Psoas muscle (tissue), 8 donors: ENCODE results near the gene UMPS. TPM values are rescaled to one million over a fixed set of nuclear protein-coding genes. Genes with fewer than 3 reads are reported as not detected.

Source experiments
- ATAC-seq, 4 donors: fragments of 200-7000 bp; cut with Tn5 transposase; one replicate each; pipeline ENCODE4 v1.9.1; 2020; ENCODE audit warnings: moderate library complexity in 3 of 4, mild to moderate bottlenecking in 2 of 4
- DNase-seq, 2 donors: peaks; one replicate each; pipeline ENCODE4 v3.0.0-alpha.2; 2020
- H3K27ac ChIP-seq: fragments of 200-600 bp; one replicate; pipeline ENCODE4 v1.8.0; 2022
- H3K27me3 ChIP-seq, 3 donors: fragments of 200-600 bp in 1 of 3; one replicate each; pipeline versions ENCODE4 v1.6.1 to v1.8.0; 2013 to 2022; ENCODE audit warnings: low read length in 2 of 3, mild to moderate bottlenecking in 2 of 3, moderate library complexity in 1 of 3; ENCODE audit not compliant: insufficient read depth in 3 of 3
- H3K36me3 ChIP-seq, 2 donors: fragments of 200-600 bp in 1 of 2; one replicate each; pipeline versions ENCODE4 v1.6.1 to v1.8.0; 2013 to 2022; ENCODE audit warnings: low read depth in 1 of 2, mild to moderate bottlenecking in 1 of 2, moderate library complexity in 1 of 2; ENCODE audit not compliant: insufficient read depth in 1 of 2
- H3K4me1 ChIP-seq: fragments of 200-600 bp; one replicate; pipeline ENCODE4 v1.8.0; 2022
- H3K4me3 ChIP-seq: fragments of 200-600 bp; one replicate; pipeline ENCODE4 v1.8.0; 2022; ENCODE audit warnings: mild to moderate bottlenecking
- H3K9me3 ChIP-seq: fragments of 200-600 bp; one replicate; pipeline ENCODE4 v1.8.0; 2022
- WGBS, 3 donors: extraction: QIAGEN DNeasy Blood & Tissue Kit; methylation state at CpG; one replicate each; pipeline versions ENCODE4 v1.1.6 to v1.1.7; 2013; 5-methylcytosine and 5-hydroxymethylcytosine counted together
- intact Hi-C, 2 donors: fragments of 100-400 bp; cut with DNase I; formaldehyde crosslinking; loops; one replicate each; pipeline versions ENCODE4 v1.11.0 to v1.14.2; 2022
- polyA plus RNA-seq, 3 donors: library from polyadenylated mRNA; stranded (reverse); fragments of 200-250 nt; gene quantifications; one replicate each; pipeline ENCODE4 v1.2.3, GENCODE V29; 2013
- total RNA-seq, 4 donors: library from RNA; stranded (reverse); fragmentation: NEBNext Ultra II Directional in 2 of 4; extraction: Animal tissue kit (Norgen Biotek cat#: 25700) in 2 of 4; gene quantifications; one replicate each; pipeline versions ENCODE4 v1.2.1 to v1.2.4, GENCODE V29; 2021 to 2023
- TF ChIP-seq, protein P1 (sequence below): fragments of 200-600 bp; IDR thresholded peaks from one replicate; pipeline ENCODE4 v1.8.0; 2022; ENCODE audit warnings: antibody characterized with exemption
- donor health status: healthy with polysubstance abuse.
- donor health status: DM: no; HTN: no; CAD: no; lungs with moderate emphysema.
- donor health status: Bipolar disorder and iron deficiency.
- donor health status: healthy.
- donor health status: DM: yes; HTN: yes; CAD: no.
- donor health status: DM: no; HTN: no; CAD: no.
- donor health status: DM: no; HTN: no; CAD: no.
- donor health status: DM: yes; HTN: yes; CAD: no.

The UMPS gene
- total and polyA plus RNA-seq, 7 donors: 3.6 to 9.2 (median 6.5) TPM

DNA sequence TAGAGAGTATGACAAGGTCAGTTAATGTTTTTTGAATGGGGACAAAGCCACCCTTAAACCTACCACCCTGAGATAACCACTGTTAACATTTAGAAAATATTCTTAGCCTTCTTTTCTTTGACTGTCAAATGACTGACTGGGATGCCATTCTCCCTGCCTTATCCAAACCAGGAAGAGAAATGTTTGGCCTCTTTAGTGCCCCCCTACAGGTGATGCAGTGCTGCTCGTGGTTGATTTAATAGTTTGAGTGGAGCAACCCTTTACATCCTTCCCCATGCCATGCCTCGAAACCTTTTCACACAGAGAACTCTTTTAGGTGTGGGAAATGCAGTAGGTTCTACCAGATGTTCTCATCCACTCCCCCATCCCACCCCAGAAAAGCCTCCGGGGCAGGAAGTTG is 38.7 kb upstream of the UMPS start:
- ATAC-seq (no peak), DNase-seq (no peak)
- no peaks in the 10 kb centered on the region for H3K27me3 ChIP-seq
- peaks cover 4% of the 10 kb centered on the region for H3K4me1 ChIP-seq
- H3K27ac ChIP-seq: no peak overlapping the region
- peaks cover 0 to 9% of the 10 kb centered on the region in 2 donors for H3K36me3 ChIP-seq
- no peak overlapping the region for H3K4me3 ChIP-seq
- TF ChIP-seq, protein P1, sequence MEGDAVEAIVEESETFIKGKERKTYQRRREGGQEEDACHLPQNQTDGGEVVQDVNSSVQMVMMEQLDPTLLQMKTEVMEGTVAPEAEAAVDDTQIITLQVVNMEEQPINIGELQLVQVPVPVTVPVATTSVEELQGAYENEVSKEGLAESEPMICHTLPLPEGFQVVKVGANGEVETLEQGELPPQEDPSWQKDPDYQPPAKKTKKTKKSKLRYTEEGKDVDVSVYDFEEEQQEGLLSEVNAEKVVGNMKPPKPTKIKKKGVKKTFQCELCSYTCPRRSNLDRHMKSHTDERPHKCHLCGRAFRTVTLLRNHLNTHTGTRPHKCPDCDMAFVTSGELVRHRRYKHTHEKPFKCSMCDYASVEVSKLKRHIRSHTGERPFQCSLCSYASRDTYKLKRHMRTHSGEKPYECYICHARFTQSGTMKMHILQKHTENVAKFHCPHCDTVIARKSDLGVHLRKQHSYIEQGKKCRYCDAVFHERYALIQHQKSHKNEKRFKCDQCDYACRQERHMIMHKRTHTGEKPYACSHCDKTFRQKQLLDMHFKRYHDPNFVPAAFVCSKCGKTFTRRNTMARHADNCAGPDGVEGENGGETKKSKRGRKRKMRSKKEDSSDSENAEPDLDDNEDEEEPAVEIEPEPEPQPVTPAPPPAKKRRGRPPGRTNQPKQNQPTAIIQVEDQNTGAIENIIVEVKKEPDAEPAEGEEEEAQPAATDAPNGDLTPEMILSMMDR: no peak
- 53 to 63% (median 61%) methylated on average over 3 of the region's 3 CpGs for WGBS, 3 donors
- intact Hi-C loops: no loop called here
- H3K9me3 ChIP-seq: no peaks in the 10 kb centered on the region

DNA sequence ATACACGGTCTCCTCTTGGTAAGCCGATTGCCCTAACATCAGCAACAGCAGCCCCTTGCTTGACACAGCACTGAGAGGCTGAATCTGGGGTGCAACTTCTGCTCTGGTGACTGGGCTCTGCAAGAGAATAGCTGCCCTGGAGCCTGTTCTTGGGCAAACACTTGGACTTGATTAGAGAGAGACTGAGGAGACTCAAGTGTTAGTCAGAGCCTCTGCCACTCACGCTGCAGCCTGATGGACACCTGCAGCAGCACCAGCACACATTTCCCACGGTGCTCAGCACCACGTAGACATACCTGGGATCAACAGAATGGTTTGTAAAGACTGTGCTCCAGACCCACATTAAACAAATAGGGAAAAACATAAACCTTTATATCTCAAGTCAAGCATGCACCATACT is 35.8 kb upstream of the UMPS start:
- DNase-seq: no peak
- intact Hi-C loops: no loop called here
- no peaks in the 10 kb centered on the region for H3K4me1 ChIP-seq

DNA sequence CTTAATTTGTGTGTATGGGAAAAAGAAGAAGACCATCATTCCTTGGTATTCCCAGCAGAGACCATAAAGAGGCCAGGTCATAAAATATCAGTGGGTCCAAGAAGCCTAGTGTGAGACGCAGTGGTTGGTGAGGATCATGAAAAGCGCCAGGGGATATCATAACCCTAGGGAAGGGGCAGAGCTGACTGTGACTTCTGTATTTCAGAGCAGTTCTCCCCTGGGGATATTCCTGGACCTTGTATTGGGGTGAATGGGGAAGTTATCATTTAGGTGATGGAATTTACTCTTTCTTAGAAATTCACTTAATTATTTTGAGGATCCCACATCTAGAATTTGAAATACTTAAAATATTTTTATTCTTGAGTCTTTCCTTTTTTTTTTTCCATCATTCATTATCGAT is 34.9 kb upstream of the UMPS start:
- intact Hi-C loops: no loop called here
- 88 to 93% (median 90%) methylated on average over 3 of the region's 3 CpGs for WGBS, 3 donors
- DNase-seq: no peak
- TF ChIP-seq, protein P1: no peak
- Histone ChIP-seq H3K4me3 (no peak overlapping the region), H3K36me3 (peaks cover 0 to 28% of the 10 kb centered on the region in 2 donors), H3K27me3 (no peaks in the 10 kb centered on the region), H3K4me1 (no peaks in the 10 kb centered on the region), H3K9me3 (no peaks in the 10 kb centered on the region), H3K27ac (no peak overlapping the region)
- ATAC-seq: no peak

More for the DNA sequence above, 35.8 kb upstream of the UMPS start:
- Histone ChIP-seq H3K9me3 (no peaks in the 10 kb centered on the region), H3K36me3 (peaks cover 0 to 28% of the 10 kb centered on the region in 2 donors), H3K27ac (no peak overlapping the region), H3K4me3 (no peak overlapping the region), H3K27me3 (no peaks in the 10 kb centered on the region)
- no peak for ATAC-seq
- TF ChIP-seq, protein P1: no peak
- WGBS, 3 donors: 85 to 90% (median 88%) methylated on average over 5 of the region's 5 CpGs

DNA sequence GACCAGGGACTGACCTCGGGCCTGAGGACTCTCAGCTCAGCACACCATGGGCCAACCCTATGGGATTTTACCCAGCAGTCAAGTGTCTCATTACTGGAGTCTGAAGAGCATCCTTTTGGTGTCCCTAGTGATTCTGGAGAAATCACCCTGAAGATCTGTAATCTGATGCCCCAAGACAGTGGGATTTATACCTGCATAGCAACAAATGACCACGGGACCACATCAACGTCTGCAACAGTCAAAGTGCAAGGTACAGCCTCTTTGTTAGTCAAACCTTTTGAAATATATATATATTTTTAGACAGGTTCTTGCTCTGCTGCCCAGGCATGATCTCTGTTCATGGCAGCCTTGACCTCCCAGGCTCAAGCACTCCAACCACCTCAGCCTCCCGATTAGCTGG is 34.2 kb upstream of the UMPS start:
- DNase-seq: no peak
- no peak overlapping the region for H3K27ac ChIP-seq
- H3K36me3 ChIP-seq: peaks cover 0 to 28% of the 10 kb centered on the region in 2 donors
- no peak overlapping the region for H3K4me3 ChIP-seq
- H3K4me1 ChIP-seq: no peaks in the 10 kb centered on the region
- H3K9me3 ChIP-seq: no peaks in the 10 kb centered on the region
- ATAC-seq: no peak
- 86 to 92% (median 90%) methylated on average over 4 of the region's 4 CpGs for WGBS, 3 donors
- intact Hi-C loops: no loop called here
- H3K27me3 ChIP-seq: no peaks in the 10 kb centered on the region
- TF ChIP-seq, protein P1: no peak

DNA sequence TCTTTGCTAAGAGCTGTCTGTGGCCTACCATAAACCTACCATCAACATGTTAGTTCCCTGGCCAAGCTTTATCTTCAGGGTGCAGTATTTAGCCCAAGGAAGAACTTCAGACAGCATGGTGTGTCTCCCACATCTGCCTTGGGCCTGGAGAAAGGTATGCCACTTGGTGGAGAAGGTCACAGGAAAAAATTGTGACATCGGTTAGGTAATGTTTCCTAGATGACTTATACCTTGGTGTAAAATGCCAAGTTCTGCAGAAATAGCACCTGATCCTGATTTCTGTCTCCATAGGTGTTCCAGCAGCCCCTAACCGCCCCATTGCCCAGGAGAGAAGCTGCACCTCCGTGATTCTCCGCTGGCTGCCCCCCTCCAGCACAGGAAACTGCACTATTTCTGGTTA is 33.0 kb upstream of the UMPS start:
- no peak for DNase-seq

More for the DNA sequence above, 33.0 kb upstream of the UMPS start:
- Histone ChIP-seq H3K36me3 (peaks cover 0 to 29% of the 10 kb centered on the region in 2 donors), H3K27ac (no peak overlapping the region), H3K27me3 (no peaks in the 10 kb centered on the region), H3K9me3 (no peaks in the 10 kb centered on the region), H3K4me1 (no peaks in the 10 kb centered on the region), H3K4me3 (no peak overlapping the region)
- intact Hi-C loops: no loop called here
- WGBS, 3 donors: 94 to 98% (median 97%) methylated on average over 4 of the region's 4 CpGs
- TF ChIP-seq, protein P1: no peak
- no peak for ATAC-seq
